Skeletal muscle satellite cell (primary cell): ENCODE measurements around the gene AGT.

Experiments
- H3K27me3 ChIP-seq: 2 replicates; pipeline ENCODE4 v1.7.0; 2013; ENCODE audit warnings: low read length; ENCODE audit not compliant: control insufficient read depth, insufficient read depth
- H3K36me3 ChIP-seq: 2 replicates; pipeline ENCODE4 v1.7.0; 2013; ENCODE audit warnings: mild to moderate bottlenecking, control low read depth, low read length; ENCODE audit not compliant: insufficient read depth
- H3K4me1 ChIP-seq: 2 replicates; pipeline ENCODE4 v1.7.0; 2013; ENCODE audit warnings: low read length; ENCODE audit not compliant: control insufficient read depth, insufficient read depth
- H3K4me2 ChIP-seq: 2 replicates; pipeline ENCODE4 v1.7.0; 2013; ENCODE audit warnings: mild to moderate bottlenecking, low read length
- H3K4me3 ChIP-seq: 2 replicates; pipeline ENCODE4 v1.7.0; 2013; ENCODE audit warnings: low read length
- H3K9ac ChIP-seq: 2 replicates; pipeline ENCODE4 v1.7.0; 2013; ENCODE audit warnings: mild to moderate bottlenecking, low read depth, low read length, moderate library complexity
- H3K9me3 ChIP-seq: replicated peaks from 2 replicates; pipeline ENCODE4 v1.7.0; 2013; ENCODE audit warnings: mild to moderate bottlenecking, control low read depth, low read length

AGT gene

DNA sequence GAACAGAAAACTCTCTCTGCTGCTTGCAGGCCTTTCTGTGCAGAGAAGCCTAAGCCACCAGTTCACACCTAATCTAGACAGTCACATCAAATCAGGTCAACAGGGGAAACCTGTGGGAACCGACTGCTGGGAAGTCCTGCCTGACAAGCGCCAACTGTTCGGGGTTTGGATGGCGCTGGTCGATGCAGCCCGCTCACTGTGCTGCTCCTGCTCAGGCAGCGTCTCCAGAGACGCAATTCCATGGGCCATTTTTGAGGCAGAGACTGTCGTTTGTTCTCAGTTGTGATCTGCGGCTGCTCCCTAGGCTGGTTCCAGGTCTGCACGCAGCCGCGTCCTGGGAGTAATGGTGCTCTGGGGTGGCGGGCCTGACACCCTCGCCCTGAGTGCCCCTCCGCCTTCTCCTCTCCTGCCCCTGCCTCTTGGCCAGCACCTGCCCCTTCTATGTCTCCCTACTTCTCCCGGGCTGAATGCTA is 1.4 kb downstream of the AGT start:
- H3K4me2 ChIP-seq = no peak overlapping the region
- peaks cover 11% of the 10 kb centered on the region for H3K4me1 ChIP-seq
- H3K9me3 ChIP-seq = no peaks in the 10 kb centered on the region
- H3K4me3 ChIP-seq = no peak overlapping the region
- H3K36me3 ChIP-seq = no peaks in the 10 kb centered on the region
- H3K27me3 ChIP-seq = peaks cover 5% of the 10 kb centered on the region
- H3K9ac ChIP-seq = no peak overlapping the region

DNA sequence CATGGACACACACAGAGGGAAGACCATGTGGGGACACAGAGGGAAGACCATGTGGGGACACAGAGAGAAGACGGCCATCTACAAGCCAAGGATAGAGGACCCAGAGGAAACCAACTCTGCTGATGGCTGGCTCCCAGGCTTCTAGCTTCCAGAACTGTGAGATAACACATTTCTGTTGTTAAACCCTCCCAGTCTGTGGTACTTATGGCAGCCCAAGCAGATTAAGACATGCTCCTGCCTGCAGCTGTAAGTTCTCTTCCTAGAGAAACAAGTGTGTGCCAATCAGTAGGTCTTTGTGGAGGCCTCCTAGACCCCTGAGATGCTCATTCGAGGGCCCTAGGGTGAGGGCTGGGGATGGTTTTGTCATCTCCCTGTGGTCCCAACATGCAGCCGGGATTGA is 2.7 kb downstream of the AGT start:
- no peaks in the 10 kb centered on the region for H3K36me3 ChIP-seq
- H3K9ac ChIP-seq = no peak overlapping the region
- H3K4me1 ChIP-seq = peaks cover 11% of the 10 kb centered on the region
- H3K9me3 ChIP-seq = no peaks in the 10 kb centered on the region
- H3K4me2 ChIP-seq = no peak overlapping the region
- peaks cover 5% of the 10 kb centered on the region for H3K27me3 ChIP-seq
- H3K4me3 ChIP-seq = no peak overlapping the region

DNA sequence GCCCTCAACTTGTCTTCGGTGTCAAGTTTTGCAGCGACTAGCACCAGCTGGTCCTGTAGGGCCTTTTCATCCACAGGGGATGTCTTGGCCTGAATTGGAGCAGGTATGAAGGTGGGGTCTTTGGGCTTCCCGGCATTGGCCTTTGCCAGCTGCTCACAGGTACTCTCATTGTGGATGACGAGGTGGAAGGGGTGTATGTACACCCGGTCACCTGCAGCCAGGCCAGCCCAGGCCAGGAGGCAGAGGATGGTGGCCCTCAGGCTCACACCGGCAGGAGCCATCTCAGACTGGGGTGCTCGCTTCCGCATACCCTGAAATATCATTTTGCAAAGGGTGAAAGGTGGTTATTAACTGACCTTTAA is 3.4 kb downstream of the AGT start:
- Histone ChIP-seq H3K9ac (no peak overlapping the region), H3K36me3 (no peaks in the 10 kb centered on the region), H3K27me3 (peaks cover 5% of the 10 kb centered on the region), H3K4me3 (no peak overlapping the region), H3K4me1 (peaks cover 11% of the 10 kb centered on the region), H3K9me3 (no peaks in the 10 kb centered on the region), H3K4me2 (no peak overlapping the region)

DNA sequence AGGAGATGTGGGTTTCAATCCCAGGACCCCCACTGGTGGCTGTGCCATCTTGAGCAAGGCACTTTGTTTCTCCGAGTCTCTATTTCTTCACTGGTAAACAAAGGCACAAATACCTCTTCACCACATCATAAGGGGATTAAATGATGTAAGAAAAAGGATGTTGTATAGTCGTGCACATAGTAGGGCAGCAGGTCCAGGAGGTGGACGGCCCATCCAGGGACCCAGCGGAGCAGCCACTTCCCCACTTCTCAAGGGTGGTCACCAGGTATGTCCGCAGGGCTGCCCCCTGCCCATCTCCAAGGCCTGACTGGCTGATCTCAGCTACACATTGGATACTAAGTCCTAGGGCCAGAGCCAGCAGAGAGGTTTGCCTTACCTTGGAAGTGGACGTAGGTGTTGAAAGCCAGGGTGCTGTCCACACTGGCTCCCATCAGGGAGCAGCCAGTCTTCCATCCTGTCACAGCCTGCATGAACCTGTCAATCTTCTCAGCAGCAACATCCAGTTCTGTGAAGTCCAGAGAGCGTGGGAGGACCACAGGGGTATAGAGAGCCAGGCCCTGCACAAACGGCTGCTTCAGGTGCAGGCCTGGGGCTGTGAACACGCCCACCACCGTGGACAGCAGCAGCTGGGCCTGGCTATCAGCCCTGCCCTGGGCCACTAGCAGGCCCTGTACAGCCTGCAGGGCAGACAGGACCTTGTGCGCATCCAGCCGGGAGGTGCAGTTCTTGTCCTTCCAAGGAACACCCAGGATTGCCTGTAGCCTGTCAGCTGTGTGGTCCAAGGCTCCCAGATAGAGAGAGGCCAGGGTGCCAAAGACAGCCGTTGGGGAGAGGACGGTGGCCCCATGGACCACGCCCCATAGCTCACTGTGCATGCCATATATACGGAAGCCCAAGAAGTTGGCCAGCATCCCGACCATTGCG is 4.0 kb downstream of the AGT start:
- Histone ChIP-seq H3K4me2 (no peak overlapping the region), H3K9me3 (no peaks in the 10 kb centered on the region), H3K27me3 (peaks cover 4% of the 10 kb centered on the region), H3K4me3 (no peak overlapping the region), H3K4me1 (peaks cover 11% of the 10 kb centered on the region), H3K9ac (no peak overlapping the region), H3K36me3 (no peaks in the 10 kb centered on the region)

DNA sequence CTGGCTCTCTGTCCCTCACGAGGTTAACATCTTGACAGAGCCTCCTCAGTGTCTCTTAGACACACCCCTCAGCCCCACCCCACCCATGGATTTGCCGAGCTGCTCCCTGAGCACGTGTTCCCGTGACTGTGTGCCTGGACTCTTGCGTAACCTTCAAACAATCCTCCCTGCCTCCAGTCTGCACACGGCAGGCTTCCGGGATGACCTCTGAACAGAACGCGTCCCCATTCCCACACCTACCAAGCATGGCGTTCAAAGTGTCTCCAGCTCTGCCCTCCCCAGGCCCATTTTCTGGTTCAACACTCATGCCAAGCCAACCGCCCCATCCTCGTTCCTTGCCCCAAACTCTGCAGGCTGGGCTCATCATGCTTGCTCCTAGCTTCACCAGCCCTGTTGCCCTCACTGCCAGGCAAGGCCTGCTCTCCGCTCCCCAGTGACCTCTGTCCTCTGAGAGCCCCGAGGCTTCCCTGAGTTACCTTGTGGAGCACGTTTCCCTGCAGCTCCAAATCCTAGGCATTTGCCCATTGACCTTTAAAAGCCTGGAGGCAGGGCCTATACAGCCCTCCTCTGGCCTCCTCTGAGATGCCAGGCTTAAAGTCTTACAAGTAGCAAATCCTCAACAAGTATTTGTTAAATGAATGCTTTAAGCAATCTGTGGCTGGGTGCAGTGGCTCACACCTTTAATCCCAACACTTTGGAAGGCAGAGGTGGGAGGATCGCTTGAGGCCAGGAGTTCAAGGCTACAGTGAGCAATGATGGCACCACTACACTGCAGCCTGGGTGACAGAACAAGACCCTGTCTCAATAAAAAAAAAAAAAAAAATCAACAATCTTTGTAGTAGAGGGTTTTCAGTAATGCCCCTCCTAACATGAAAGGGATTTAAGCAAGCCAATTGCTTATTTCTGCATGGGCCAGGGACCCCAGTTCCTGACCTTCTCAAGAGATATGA is 5.0 kb downstream of the AGT start:
- H3K9ac ChIP-seq = no peak overlapping the region
- peaks cover 6% of the 10 kb centered on the region for H3K27me3 ChIP-seq
- peaks cover 5% of the 10 kb centered on the region for H3K4me1 ChIP-seq
- H3K9me3 ChIP-seq = no peaks in the 10 kb centered on the region
- H3K4me3 ChIP-seq = no peak overlapping the region
- no peak overlapping the region for H3K4me2 ChIP-seq
- no peaks in the 10 kb centered on the region for H3K36me3 ChIP-seq

DNA sequence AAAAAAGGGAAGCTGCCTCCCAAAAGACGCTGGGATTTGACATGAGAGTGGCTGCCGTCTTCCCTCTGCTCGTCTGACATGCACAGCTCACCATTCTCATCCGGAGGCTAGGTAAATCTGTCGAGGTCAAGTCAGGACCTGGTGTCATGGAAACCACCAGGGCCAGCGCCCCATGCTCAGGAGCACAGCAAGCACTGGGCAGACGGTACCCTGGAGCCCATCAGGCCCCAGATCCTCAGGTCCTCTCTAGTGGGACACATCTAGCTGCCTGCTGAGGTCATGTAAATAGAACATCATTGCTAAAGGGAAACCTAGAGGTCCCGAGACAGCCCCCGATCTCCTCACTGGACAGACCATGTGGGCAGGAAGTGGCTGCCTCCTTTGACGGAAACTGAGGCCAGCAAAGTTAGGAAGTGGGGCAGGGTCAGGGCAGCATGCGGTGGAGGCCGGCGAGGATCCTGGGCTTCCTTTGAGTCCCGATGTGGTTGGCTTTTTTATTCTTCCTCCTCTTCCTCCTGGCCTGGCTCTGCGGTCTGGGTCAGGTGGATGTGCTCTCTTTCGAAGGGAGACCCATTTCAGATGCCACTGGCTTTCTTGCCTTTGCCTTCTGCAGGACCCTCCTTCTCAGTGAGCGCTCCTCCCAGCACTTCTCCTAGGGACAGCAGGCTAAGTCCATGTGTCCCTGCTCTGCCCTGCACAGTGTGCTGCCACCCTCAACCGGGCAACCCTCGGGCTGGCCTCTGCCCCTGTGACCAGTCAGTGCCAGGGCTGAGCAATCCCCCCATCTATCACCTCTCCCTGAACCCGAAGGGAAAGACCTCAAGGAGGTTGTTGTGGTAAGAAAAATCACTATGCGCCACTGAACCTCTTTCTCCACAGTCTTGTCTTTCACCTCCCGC is 5.9 kb downstream of the AGT start:
- Histone ChIP-seq H3K4me1 (no peaks in the 10 kb centered on the region), H3K9me3 (no peaks in the 10 kb centered on the region), H3K4me3 (no peak overlapping the region), H3K9ac (no peak overlapping the region), H3K27me3 (peaks cover 11% of the 10 kb centered on the region), H3K36me3 (no peaks in the 10 kb centered on the region), H3K4me2 (no peak overlapping the region)

DNA sequence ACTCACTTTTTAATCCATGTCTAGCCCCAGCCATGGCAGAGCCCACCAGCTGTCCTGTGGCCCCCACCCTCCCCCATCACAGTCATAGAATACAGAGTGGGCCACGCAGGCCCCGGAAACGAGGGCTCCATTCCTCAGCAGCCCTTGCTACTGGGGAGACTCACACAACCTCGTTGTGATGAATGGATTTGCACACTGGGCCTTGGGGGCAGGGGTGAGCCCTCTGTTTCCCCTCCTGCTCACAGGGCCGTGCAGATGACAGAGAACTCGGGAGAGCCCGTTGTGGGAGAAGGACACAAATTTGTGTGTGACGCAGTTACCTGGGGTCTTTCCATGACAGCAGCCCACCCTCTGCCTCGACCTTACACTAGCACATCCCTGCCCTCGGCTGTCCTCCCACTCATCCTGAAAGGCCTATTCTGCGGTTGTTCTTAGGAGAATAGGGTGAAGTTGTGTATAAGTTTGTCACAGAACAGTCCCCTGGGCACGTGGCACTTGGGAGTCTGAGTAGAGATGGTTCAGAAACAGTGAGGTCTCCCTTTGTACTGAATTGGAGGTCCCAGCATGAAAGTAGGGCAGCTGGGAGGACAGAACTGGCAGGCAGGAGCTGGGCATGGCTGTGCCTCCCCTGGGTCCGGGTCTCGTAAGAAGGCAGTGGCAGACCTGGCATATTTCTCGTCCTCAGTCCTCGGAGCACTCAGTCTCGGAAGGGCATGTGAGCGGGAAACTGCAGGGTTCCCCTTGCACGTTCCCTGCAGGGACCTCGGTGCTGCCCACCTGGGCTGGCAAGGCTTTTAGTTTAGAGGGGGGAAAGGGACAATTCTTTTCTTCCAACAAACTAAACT is 6.8 kb downstream of the AGT start:
- Histone ChIP-seq H3K4me2 (no peak overlapping the region), H3K4me3 (no peak overlapping the region), H3K9ac (no peak overlapping the region), H3K4me1 (no peaks in the 10 kb centered on the region), H3K9me3 (no peaks in the 10 kb centered on the region), H3K27me3 (peaks cover 11% of the 10 kb centered on the region), H3K36me3 (no peaks in the 10 kb centered on the region)

DNA sequence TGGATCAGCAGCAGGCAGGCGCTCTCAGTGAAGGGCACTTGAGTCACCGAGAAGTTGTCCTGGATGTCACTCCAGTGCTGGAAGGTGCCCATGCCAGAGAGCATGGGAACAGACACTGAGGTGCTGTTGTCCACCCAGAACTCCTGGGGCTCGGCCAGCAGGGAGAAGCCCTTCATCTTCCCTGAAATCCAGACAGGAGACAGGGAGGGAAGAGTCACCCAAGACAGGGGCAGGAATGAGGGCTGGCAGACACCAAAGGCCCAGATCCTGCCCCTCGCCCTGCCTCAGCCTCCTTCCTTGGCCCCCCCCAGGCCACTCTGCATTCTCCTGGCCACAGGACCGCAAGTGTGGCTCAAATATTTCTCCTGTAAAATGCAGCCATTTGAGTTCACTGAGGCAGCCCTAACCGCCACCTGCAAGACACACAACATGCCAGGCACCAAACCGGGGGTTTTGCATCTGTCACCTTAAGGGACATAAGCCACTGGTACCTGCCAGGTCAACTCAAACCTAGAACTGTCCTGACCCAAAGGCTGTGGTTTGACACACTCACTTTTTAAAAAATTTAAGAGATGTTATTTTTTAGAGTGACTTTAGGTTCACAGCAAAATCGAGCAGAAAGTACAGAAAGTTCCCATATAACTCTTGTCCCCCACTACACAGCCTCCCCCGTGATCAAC is 7.8 kb downstream of the AGT start:
- H3K9me3 ChIP-seq = no peaks in the 10 kb centered on the region
- H3K4me1 ChIP-seq = no peaks in the 10 kb centered on the region
- H3K27me3 ChIP-seq = peaks cover 8% of the 10 kb centered on the region
- no peak overlapping the region for H3K4me3 ChIP-seq
- H3K4me2 ChIP-seq = no peak overlapping the region
- H3K9ac ChIP-seq = no peak overlapping the region
- no peaks in the 10 kb centered on the region for H3K36me3 ChIP-seq

DNA sequence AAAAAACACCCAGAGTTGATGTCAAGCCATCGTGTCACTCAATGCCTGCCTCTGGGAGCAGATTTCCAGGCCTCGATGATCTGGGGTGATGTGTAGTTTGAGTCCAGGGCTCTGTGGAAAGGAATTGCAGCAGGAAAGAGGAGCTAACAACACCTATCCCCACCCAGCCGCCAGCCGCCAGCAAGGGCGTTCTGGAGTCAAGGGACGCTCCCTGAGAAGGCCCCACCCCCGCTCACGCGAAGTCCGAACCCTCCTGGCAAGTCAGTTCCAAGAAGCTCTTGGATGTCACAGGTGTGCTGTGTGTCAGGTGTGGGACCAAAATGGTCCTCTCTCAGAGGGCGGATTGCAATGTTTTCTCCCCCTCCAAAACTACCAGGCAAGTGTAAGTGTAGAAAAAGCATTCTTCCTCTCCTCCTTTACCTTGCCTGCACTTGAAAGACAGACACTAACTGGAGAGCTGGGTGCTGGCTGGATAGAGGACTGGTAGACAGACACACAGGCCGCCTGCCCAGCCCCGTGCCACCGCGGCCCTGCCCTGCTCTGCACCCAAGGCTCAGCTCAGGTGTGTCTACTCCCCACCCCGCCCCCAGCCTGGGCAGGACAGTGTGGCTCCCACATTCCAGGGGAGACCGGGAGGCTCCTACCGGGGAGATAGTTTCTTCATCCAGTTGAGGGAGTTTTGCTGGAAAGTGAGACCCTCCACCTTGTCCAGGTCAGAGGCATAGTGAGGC is 8.5 kb downstream of the AGT start:
- Histone ChIP-seq H3K9me3 (no peaks in the 10 kb centered on the region), H3K36me3 (no peaks in the 10 kb centered on the region), H3K27me3 (peaks cover 8% of the 10 kb centered on the region), H3K4me1 (no peaks in the 10 kb centered on the region), H3K4me2 (no peak overlapping the region), H3K4me3 (no peak overlapping the region), H3K9ac (no peak overlapping the region)
